Transverse colon (tissue), 4 donors: ENCODE results near the gene SCYL2. TPM values are rescaled to one million over a fixed set of nuclear protein-coding genes. Genes with fewer than 3 reads are reported as not detected.

Source experiments
- DNase-seq: peaks from one replicate; pipeline ENCODE4 v3.0.0-alpha.2; 2019
- H3K27ac ChIP-seq, 4 donors: fragments of 200-600 bp; sonication (generic); 2 replicates each; pipeline ENCODE4 v1.5.1; 2016 to 2018; ENCODE audit warnings: inconsistent platforms in 4 of 4
- H3K27me3 ChIP-seq: fragments of 200-600 bp; sonication (generic); 2 replicates; pipeline ENCODE4 v1.5.1; 2017; ENCODE audit warnings: inconsistent platforms
- H3K36me3 ChIP-seq, 4 donors: fragments of 200-600 bp; sonication (generic); 2 replicates each; pipeline ENCODE4 v1.5.1; 2017 to 2019; ENCODE audit warnings: inconsistent platforms in 4 of 4
- H3K4me1 ChIP-seq, 4 donors: fragments of 200-600 bp; sonication (generic); 2 replicates each; pipeline ENCODE4 v1.5.1; 2017 to 2020; ENCODE audit warnings: inconsistent platforms in 4 of 4
- H3K4me3 ChIP-seq, 4 donors: fragments of 200-600 bp; sonication (generic); 1 replicate in 1 of 4; 2 replicates in 3 of 4; pipeline versions ENCODE4 v1.5.1 to v1.6.1; 2017 to 2019; ENCODE audit warnings: inconsistent platforms in 4 of 4
- H3K9me3 ChIP-seq, 2 donors: fragments of 200-600 bp; sonication (generic); 2 replicates each; pipeline ENCODE4 v1.5.1; 2017 to 2019; ENCODE audit warnings: inconsistent platforms in 2 of 2
- EP300 ChIP-seq: sonication (generic); formaldehyde crosslinking; IDR thresholded peaks from one replicate; pipeline ENCODE4 v1.6.1; 2017; ENCODE audit warnings: antibody characterized with exemption, low read depth
- POLR2A ChIP-seq: fragments of 450-650 bp; IDR thresholded peaks from one replicate; pipeline ENCODE4 v1.6.1; 2016; ENCODE audit warnings: antibody characterized with exemption, mild to moderate bottlenecking, moderate library complexity
- POLR2AphosphoS5 ChIP-seq, 3 donors: sonication (generic); formaldehyde crosslinking; IDR thresholded peaks; one replicate each; pipeline ENCODE4 v1.6.1; 2016; ENCODE audit warnings: antibody characterized with exemption in 3 of 3
- WGBS, 2 donors: methylation state at CpG; one replicate each; pipeline ENCODE4 v1.1.5; 2018; ENCODE audit warnings: low coverage in 1 of 2; 5-methylcytosine and 5-hydroxymethylcytosine counted together
- in situ Hi-C, 4 donors: fragments of 200-750 bp; cut with MboI; loops; one replicate each; pipeline versions ENCODE4 v1.15.0 to v1.15.1; 2017; ENCODE audit warnings: low sequenced_read_pairs in 3 of 4, low pct_ligation_motif_present in 1 of 4, low pct_unique_long_range_greater_than_20kb in 1 of 4
- intact Hi-C: fragments of 100-400 bp; cut with DNase I; formaldehyde crosslinking; loops from one replicate; pipeline ENCODE4 v1.15.1; 2023; ENCODE audit warnings: low total_unique reads
- total RNA-seq, 4 donors: library from RNA; depleted of rRNA; stranded (reverse); fragments of >200 nt; gene quantifications; one replicate each; pipeline ENCODE4 v1.1.0, GENCODE V29; 2016
- TF ChIP-seq, protein P1 (sequence below), 5 experiments: fragments of 200-600 bp in 3 of 5; fragments of 450-650 bp in 2 of 5; sonication (generic) in 3 of 5; IDR thresholded peaks; 1 replicate in 2 of 5; 2 replicates in 3 of 5; pipeline ENCODE4 v1.5.1; 2016 to 2017; ENCODE audit warnings: antibody characterized with exemption in 5 of 5, inconsistent platforms in 3 of 5, mild to moderate bottlenecking in 2 of 5, moderate library complexity in 1 of 5

Gene SCYL2
- total RNA-seq, 4 donors from 2014 or later: 68.0 to 84.4 (median 72.6) TPM

DNA sequence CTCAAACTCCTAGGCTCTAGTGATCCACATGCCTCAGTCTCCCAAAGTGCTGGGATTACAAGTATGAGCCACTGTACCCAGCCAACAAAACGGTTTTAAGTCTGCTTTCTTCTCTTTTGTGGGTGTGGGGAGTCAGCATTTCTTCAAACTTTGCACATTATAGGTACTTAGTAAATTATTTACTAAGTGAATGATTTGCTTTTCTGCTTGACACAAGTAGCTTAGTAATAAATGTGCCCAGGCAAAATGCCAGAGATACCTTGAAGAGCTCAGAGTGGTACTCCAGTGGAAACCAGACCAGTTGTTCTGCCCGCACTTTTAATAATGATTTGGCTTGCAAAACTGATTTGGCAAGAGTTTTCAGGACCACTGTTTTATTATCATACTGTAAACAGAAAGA lies 15.1 kb upstream of the SCYL2 start:
- Histone ChIP-seq H3K27ac (no peak overlapping the region), H3K27me3 (no peaks in the 10 kb centered on the region), H3K4me3 (no peak overlapping the region), H3K36me3 (no peaks in the 10 kb centered on the region), H3K4me1 (peaks cover 0 to 8% (median 7%) of the 10 kb centered on the region in 4 donors), H3K9me3 (no peaks in the 10 kb centered on the region)
- 33 to 39% methylated on average over 1 to 2 of the region's 2 CpGs for WGBS, 2 donors
- intact Hi-C loops: no loop called here
- no peak for DNase-seq
- TF ChIP-seq, protein P1, sequence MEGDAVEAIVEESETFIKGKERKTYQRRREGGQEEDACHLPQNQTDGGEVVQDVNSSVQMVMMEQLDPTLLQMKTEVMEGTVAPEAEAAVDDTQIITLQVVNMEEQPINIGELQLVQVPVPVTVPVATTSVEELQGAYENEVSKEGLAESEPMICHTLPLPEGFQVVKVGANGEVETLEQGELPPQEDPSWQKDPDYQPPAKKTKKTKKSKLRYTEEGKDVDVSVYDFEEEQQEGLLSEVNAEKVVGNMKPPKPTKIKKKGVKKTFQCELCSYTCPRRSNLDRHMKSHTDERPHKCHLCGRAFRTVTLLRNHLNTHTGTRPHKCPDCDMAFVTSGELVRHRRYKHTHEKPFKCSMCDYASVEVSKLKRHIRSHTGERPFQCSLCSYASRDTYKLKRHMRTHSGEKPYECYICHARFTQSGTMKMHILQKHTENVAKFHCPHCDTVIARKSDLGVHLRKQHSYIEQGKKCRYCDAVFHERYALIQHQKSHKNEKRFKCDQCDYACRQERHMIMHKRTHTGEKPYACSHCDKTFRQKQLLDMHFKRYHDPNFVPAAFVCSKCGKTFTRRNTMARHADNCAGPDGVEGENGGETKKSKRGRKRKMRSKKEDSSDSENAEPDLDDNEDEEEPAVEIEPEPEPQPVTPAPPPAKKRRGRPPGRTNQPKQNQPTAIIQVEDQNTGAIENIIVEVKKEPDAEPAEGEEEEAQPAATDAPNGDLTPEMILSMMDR (IDR thresholded peaks at IDR 0.05): no peak
- TF ChIP-seq POLR2AphosphoS5 (IDR thresholded peaks at IDR 0.05) (no peak), EP300 (no peak), POLR2A (no peak)
- in situ Hi-C loops: no loop called here

DNA sequence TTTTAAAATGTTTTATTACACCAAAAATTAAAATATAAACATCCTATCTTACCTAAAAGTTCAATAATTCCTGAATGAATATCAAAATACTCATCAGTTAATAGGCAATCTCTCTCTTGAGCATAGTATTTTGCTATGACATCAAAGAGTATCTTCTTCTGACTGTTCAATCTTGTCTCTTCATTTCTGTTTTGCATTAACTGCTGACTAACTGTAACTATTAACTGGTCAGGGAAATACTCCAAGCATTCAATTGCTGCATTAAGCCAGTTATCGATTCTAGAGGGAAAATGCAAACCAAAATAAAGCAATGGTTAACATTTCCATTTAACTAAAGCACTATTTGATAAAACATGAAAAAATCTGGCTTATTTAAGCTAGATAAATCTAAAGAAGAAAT lies 13.5 kb upstream of the SCYL2 start:
- 100% methylated on average over 1 of the region's 1 CpG for WGBS, 2 donors
- Histone ChIP-seq H3K36me3 (no peaks in the 10 kb centered on the region), H3K27ac (no peak overlapping the region), H3K4me1 (peaks cover 0 to 8% (median 7%) of the 10 kb centered on the region in 4 donors), H3K4me3 (no peak overlapping the region), H3K9me3 (no peaks in the 10 kb centered on the region), H3K27me3 (no peaks in the 10 kb centered on the region)
- in situ Hi-C loops: no loop called here
- no peak for TF ChIP-seq EP300
- TF ChIP-seq, protein P1 (IDR thresholded peaks at IDR 0.05): no peak
- TF ChIP-seq POLR2A: no peak
- no peak for TF ChIP-seq POLR2AphosphoS5 (IDR thresholded peaks at IDR 0.05)
- no peak for DNase-seq
- intact Hi-C loops: no loop called here

DNA sequence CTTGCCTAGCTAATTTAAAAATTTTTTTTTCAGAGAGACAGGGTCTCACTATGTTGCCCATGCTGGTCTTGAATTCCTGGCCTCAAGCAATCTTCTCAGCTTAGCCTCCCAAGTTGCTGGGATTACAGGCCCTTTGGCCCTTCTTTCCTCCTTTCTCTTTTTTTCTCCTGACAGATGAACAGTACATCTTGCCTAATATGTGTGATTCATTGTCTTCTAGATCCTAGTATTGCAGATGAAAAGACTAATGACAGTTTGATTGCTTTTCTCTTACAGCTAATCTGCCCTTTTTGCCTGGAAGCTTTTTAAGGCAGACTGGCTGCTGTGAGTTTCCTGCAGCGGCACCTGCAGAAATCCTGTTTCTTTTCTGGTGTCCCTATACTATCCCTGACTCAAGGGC lies 12.1 kb upstream of the SCYL2 start:
- Histone ChIP-seq H3K36me3 (no peaks in the 10 kb centered on the region), H3K4me1 (peaks cover 0 to 8% (median 7%) of the 10 kb centered on the region in 4 donors), H3K9me3 (no peaks in the 10 kb centered on the region), H3K27ac (no peak overlapping the region), H3K4me3 (no peak overlapping the region), H3K27me3 (no peaks in the 10 kb centered on the region)
- intact Hi-C loops: no loop called here
- TF ChIP-seq POLR2AphosphoS5 (IDR thresholded peaks at IDR 0.05) (no peak), POLR2A (no peak)
- TF ChIP-seq, protein P1 (IDR thresholded peaks at IDR 0.05): no peak
- no peak for DNase-seq
- in situ Hi-C loops: no loop called here
- 80 to 85% methylated on average over 1 of the region's 1 CpG for WGBS, 2 donors

DNA sequence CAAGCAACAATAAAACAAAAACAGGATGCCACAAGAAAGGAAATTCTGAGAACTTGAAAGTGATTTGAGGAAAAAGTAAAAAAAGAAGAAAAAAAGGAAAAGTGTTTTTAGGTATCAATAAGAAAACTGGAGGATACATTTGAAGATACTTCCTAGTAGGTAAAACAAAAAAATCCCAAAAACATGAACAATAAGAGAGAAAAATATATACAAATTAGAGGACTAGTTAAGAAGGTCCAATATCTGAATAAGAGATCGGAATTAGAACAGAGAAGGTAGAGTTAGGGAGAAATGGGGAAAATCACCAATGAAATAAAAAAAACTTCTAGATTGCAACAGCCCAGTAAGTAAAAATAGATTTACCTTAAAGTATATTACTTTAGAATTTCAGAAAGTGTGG lies 8.8 kb upstream of the SCYL2 start:
- Histone ChIP-seq H3K9me3 (no peaks in the 10 kb centered on the region), H3K36me3 (no peaks in the 10 kb centered on the region), H3K4me3 (no peak overlapping the region), H3K4me1 (no peaks in the 10 kb centered on the region), H3K27ac (no peak overlapping the region), H3K27me3 (no peaks in the 10 kb centered on the region)
- intact Hi-C loops: no loop called here
- no peak for DNase-seq
- 97 to 100% methylated on average over 1 of the region's 1 CpG for WGBS, 2 donors
- in situ Hi-C loops: no loop called here
- TF ChIP-seq EP300 (no peak), POLR2AphosphoS5 (IDR thresholded peaks at IDR 0.05) (no peak), POLR2A (no peak)
- TF ChIP-seq, protein P1 (IDR thresholded peaks at IDR 0.05): no peak
